IMR-90 (cell line): ENCODE results near the gene GPR39. TPM values are rescaled to one million over a fixed set of nuclear protein-coding genes. Genes with fewer than 3 reads are reported as not detected.

ENCODE experiments used
- ATAC-seq: fragments of 200-7000 bp; cut with Tn5 transposase; 2 replicates; pipeline ENCODE4 v1.9.1; 2020; ENCODE audit warnings: low read depth, mild to moderate bottlenecking, moderate library complexity
- BruUV-seq: library from RNA; stranded (reverse); fragments of 400-500 nt; replicated peaks from 2 replicates; lab custom pipeline; 2021; lab: Mats Ljungman, UMichigan
- CTCF ChIA-PET: fragments of 300-600 bp; formaldehyde crosslinking; extraction: SDS; loops from one replicate; lab custom pipeline; 2021; ENCODE audit warnings: antibody characterized with exemption; lab: Yijun Ruan, JAX
- POLR2A ChIA-PET: fragments of 300-600 bp; sonication (Branson Sonifier 250); formaldehyde crosslinking; loops from one replicate; lab custom pipeline; 2022; ENCODE audit warnings: antibody characterized with exemption; ENCODE audit not compliant: unreplicated experiment; lab: Charles Lee
- DNase-seq: peaks from one replicate; pipeline ENCODE4 v3.0.0; 2013
- H2AFZ ChIP-seq: replicated peaks from 2 replicates; pipeline ENCODE3; 2013; ENCODE audit warnings: low read length, mild to moderate bottlenecking; ENCODE audit not compliant: poor library complexity
- H2AK5ac ChIP-seq: 2 replicates; pipeline ENCODE4 v1.6.1; 2013; ENCODE audit warnings: low read depth, low read length, inconsistent platforms
- H2AK9ac ChIP-seq: replicated peaks from 2 replicates; pipeline ENCODE3; 2013; ENCODE audit warnings: mild to moderate bottlenecking, low read depth, low read length, moderate library complexity; ENCODE audit not compliant: poor library complexity
- H2BK120ac ChIP-seq: 2 replicates; pipeline ENCODE4 v1.6.1; 2013; ENCODE audit warnings: low read depth, low read length, inconsistent platforms
- H2BK15ac ChIP-seq: 3 replicates; pipeline ENCODE4 v1.6.1; 2013; ENCODE audit warnings: low read depth, low read length, inconsistent platforms
- H2BK20ac ChIP-seq: 2 replicates; pipeline ENCODE4 v1.6.1; 2013; ENCODE audit warnings: low read depth, mild to moderate bottlenecking, inconsistent platforms, low read length, moderate library complexity
- H2BK5ac ChIP-seq: 2 replicates; pipeline ENCODE4 v1.6.1; 2013; ENCODE audit warnings: mild to moderate bottlenecking, low read depth, low read length, inconsistent platforms; ENCODE audit not compliant: poor library complexity, severe bottlenecking
- H3K14ac ChIP-seq: replicated peaks from 2 replicates; pipeline ENCODE4 v1.6.1; 2013; ENCODE audit warnings: low read depth, low read length, inconsistent platforms
- H3K18ac ChIP-seq: 2 replicates; pipeline ENCODE4 v1.6.1; 2013; ENCODE audit warnings: low read depth, low read length, control low read depth
- H3K23ac ChIP-seq: 2 replicates; pipeline ENCODE4 v1.6.1; 2013; ENCODE audit warnings: low read depth, low read length, inconsistent platforms
- H3K27ac ChIP-seq: 2 replicates; pipeline ENCODE4 v1.5.1; 2013; ENCODE audit warnings: mild to moderate bottlenecking, control low read depth, low read length; ENCODE audit not compliant: insufficient read depth
- H3K27me3 ChIP-seq: 2 replicates; pipeline ENCODE4 v1.6.1; 2013; ENCODE audit warnings: low read length; ENCODE audit not compliant: control insufficient read depth, insufficient read depth
- H3K36me3 ChIP-seq: 2 replicates; pipeline ENCODE4 v1.6.1; 2013; ENCODE audit warnings: low read length, mixed read lengths; ENCODE audit not compliant: control insufficient read depth, insufficient read depth
- H3K4ac ChIP-seq: 2 replicates; pipeline ENCODE4 v1.6.1; 2013; ENCODE audit warnings: low read depth, low read length, inconsistent platforms
- H3K4me1 ChIP-seq: 2 replicates; pipeline ENCODE4 v1.6.1; 2013; ENCODE audit warnings: low read length, mixed read lengths; ENCODE audit not compliant: control insufficient read depth, insufficient read depth
- H3K4me2 ChIP-seq: 2 replicates; pipeline ENCODE4 v1.6.1; 2013; ENCODE audit warnings: low read depth, mild to moderate bottlenecking, control low read depth, low read length, moderate library complexity
- H3K4me3 ChIP-seq: 2 replicates; pipeline ENCODE4 v1.5.1; 2013; ENCODE audit warnings: low read depth, mild to moderate bottlenecking, control low read depth, low read length, moderate library complexity; ENCODE audit not compliant: insufficient read depth
- H3K56ac ChIP-seq: 2 replicates; pipeline ENCODE4 v1.6.1; 2013; ENCODE audit warnings: low read length, inconsistent platforms; ENCODE audit not compliant: insufficient read depth; ENCODE audit errors: extremely low read depth
- H3K79me1 ChIP-seq, 2 experiments: 2 replicates each; pipeline ENCODE4 v1.6.1; 2013; ENCODE audit warnings: low read length in 2 of 2, inconsistent platforms in 1 of 2, low read depth in 1 of 2
- H3K9ac ChIP-seq: 2 replicates; pipeline ENCODE4 v1.6.1; 2013; ENCODE audit warnings: low read depth, low read length, control low read depth
- H3K9me1 ChIP-seq: 2 replicates; pipeline ENCODE4 v1.6.1; 2013; ENCODE audit warnings: low read length, inconsistent platforms; ENCODE audit not compliant: insufficient read depth
- H3K9me3 ChIP-seq: 2 replicates; pipeline ENCODE4 v1.6.1; 2013; ENCODE audit warnings: low read length; ENCODE audit not compliant: control insufficient read depth, insufficient read depth
- H4K20me1 ChIP-seq: 2 replicates; pipeline ENCODE4 v1.6.1; 2013; ENCODE audit warnings: low read length, inconsistent platforms; ENCODE audit not compliant: insufficient read depth
- H4K5ac ChIP-seq: 2 replicates; pipeline ENCODE4 v1.6.1; 2013; ENCODE audit warnings: mild to moderate bottlenecking, low read depth, low read length, control low read depth
- H4K8ac ChIP-seq, 2 experiments: 2 replicates each; pipeline ENCODE4 v1.6.1; 2013; ENCODE audit warnings: low read depth in 2 of 2, low read length in 2 of 2, control low read depth in 1 of 2, inconsistent platforms in 1 of 2
- H4K91ac ChIP-seq: 2 replicates; pipeline ENCODE4 v1.6.1; 2013; ENCODE audit warnings: low read depth, low read length, inconsistent platforms; ENCODE audit not compliant: insufficient read depth
- MAFK ChIP-seq: IDR thresholded peaks from 2 replicates; pipeline ENCODE4 v1.6.1; 2012; ENCODE audit warnings: low read depth, low read length, improper control_type of control experiment
- RCOR1 ChIP-seq: IDR thresholded peaks from 2 replicates; pipeline ENCODE4 v1.6.1; 2012; ENCODE audit warnings: mild to moderate bottlenecking, low read length, improper control_type of control experiment; ENCODE audit not compliant: insufficient replicate concordance
- SMC3 ChIP-seq: fragments of 150-350 bp; IDR thresholded peaks from 2 replicates; pipeline ENCODE4 v1.6.1; 2016; ENCODE audit warnings: low read depth, mild to moderate bottlenecking, antibody characterized with exemption, low read length, moderate library complexity
- USF2 ChIP-seq: fragments of 150-350 bp; IDR thresholded peaks from 2 replicates; pipeline ENCODE4 v1.6.1; 2017; ENCODE audit warnings: mild to moderate bottlenecking, antibody characterized with exemption, low read length, low read depth
- WGBS, 2 experiments: methylation state at CpG; one replicate each; pipeline versions ENCODE4 v1.1.5 to v1.1.7; 2013; ENCODE audit warnings: missing lambda C conversion rate in 2 of 2; ENCODE audit not compliant: insufficient read length in 1 of 2; ENCODE audit errors: extremely low coverage in 2 of 2; 5-methylcytosine and 5-hydroxymethylcytosine counted together
- dilution Hi-C: fragments of 300-500 bp; cut with HindIII; formaldehyde crosslinking; loops from one replicate; pipeline ENCODE4 v1.14.3; 2018; ENCODE audit warnings: low sequenced_read_pairs; ENCODE audit not compliant: unreplicated experiment
- in situ Hi-C: fragments of 300-500 bp; cut with MboI; formaldehyde crosslinking; loops from 3 replicates; pipeline ENCODE4 v1.14.3; 2019; ENCODE audit warnings: low sequenced_read_pairs, inconsistent platforms, mixed read lengths
- intact Hi-C: fragments of 100-400 bp; cut with micrococcal nuclease; formaldehyde crosslinking; loops from 2 replicates; pipeline ENCODE4 v1.10.0; 2022
- polyA plus RNA-seq, 3 experiments: library from polyadenylated mRNA; depleted of rRNA; stranded (reverse); fragments of >200 nt; gene quantifications; 2 replicates each; pipeline ENCODE4 v1.2.3, GENCODE V29; 2012; ENCODE audit warnings: low replicate concordance in 1 of 3
- total RNA-seq: library from RNA; depleted of rRNA; stranded (reverse); fragments of >200 nt; gene quantifications from 2 replicates; pipeline ENCODE4 v1.2.3, GENCODE V29; 2012

The GPR39 gene
- total and polyA plus RNA-seq, 2 of the 4 experiments (the other 2 are of a cell fraction): 4.4 to 9.0 TPM

GRCh38 chr2:132669908-132670495 is 253.4 kb downstream of the GPR39 start, which contains the start of gene LYPD1:
TSS of gene LYPD1 (minus strand) at chr2:132670205. CDS start at chr2:132669932, 273 bp downstream.
- H4K20me1 ChIP-seq: peaks cover 6% of the 10 kb centered on the region
- H3K4me1 ChIP-seq: peaks cover 9% of the 10 kb centered on the region
- H2BK5ac ChIP-seq: peak within 1 kb of the TSS; percentile 50
- H3K4ac ChIP-seq: peak within 1 kb of the TSS; percentile 87
- peak within 1 kb of the TSS; percentile 69 for H3K4me3 ChIP-seq
- H3K79me1 ChIP-seq: peaks cover 20 to 45% of the 10 kb centered on the region in 2 experiments
- peak within 1 kb of the TSS; percentile 95 for H3K56ac ChIP-seq
- dilution Hi-C loops: no loop called here
- H3K9me1 ChIP-seq: peaks cover 12% of the 10 kb centered on the region
- H3K14ac ChIP-seq: peak within 1 kb of the TSS; percentile 68
- H2AK9ac ChIP-seq: peak within 1 kb of the TSS; percentile 79
- ATAC-seq (peak; percentile 8), DNase-seq (no peak)
- ChIA-PET CTCF (no interaction called here), POLR2A (no interaction called here)
- WGBS, 2 experiments: 0% methylated on average over 15 of the region's 59 CpGs; no CpG with 5 or more reads in 1 of the 2 experiments
- BruUV-seq: no TSS peak
- H2BK15ac ChIP-seq: peak within 1 kb of the TSS; percentile 25; the same call in 2 of the 3 replicates
- H2AK5ac ChIP-seq: peak within 1 kb of the TSS; percentile 33
- H4K91ac ChIP-seq: peak within 1 kb of the TSS; percentile 81
- in situ Hi-C loops: loop anchor here (25.0 kb wide), 2 partner anchors 892 to 1167 kb away; partner anchors contain the start of gene NCKAP5
- H3K23ac ChIP-seq: peak within 1 kb of the TSS; percentile 82
- H2BK120ac ChIP-seq: peak within 1 kb of the TSS; percentile 77
- H2BK20ac ChIP-seq: peak within 1 kb of the TSS; percentile 14
- H4K8ac ChIP-seq: peak within 1 kb of the TSS; percentile 46 to 54; a peak in 3 of 4 replicates
- H4K5ac ChIP-seq: peak within 1 kb of the TSS; percentile 5; the same call in 1 of the 2 replicates
- intact Hi-C loops: loop anchor here (5.0 to 10.0 kb wide), 2 partner anchors 123 to 1175 kb away; no protein-coding TSS in a partner anchor
- H3K4me2 ChIP-seq: peak within 1 kb of the TSS; percentile 91
- H3K27ac ChIP-seq: peak within 1 kb of the TSS; percentile 56
- peak within 1 kb of the TSS; percentile 85 for H2AFZ ChIP-seq
- no peaks in the 10 kb centered on the region for H3K27me3 ChIP-seq
- TF ChIP-seq RCOR1: peak; percentile 14
- TF ChIP-seq SMC3: no peak
- TF ChIP-seq MAFK: no peak
- TF ChIP-seq USF2: peak; percentile 85
- H3K9ac ChIP-seq: peak within 1 kb of the TSS; percentile 48
- no peaks in the 10 kb centered on the region; the same call in 1 of the 2 replicates for H3K36me3 ChIP-seq
- H3K18ac ChIP-seq: peak within 1 kb of the TSS; percentile 26; the same call in 1 of the 2 replicates
- H3K9me3 ChIP-seq: no peaks in the 10 kb centered on the region
